ENCODE measurements around the gene ANK3. TPM values are rescaled to one million over a fixed set of nuclear protein-coding genes. Genes with fewer than 3 reads are reported as not detected.

The ANK3 gene
- polyA plus RNA-seq, 1 donor from 2014 or later = 19.5 TPM

DNA sequence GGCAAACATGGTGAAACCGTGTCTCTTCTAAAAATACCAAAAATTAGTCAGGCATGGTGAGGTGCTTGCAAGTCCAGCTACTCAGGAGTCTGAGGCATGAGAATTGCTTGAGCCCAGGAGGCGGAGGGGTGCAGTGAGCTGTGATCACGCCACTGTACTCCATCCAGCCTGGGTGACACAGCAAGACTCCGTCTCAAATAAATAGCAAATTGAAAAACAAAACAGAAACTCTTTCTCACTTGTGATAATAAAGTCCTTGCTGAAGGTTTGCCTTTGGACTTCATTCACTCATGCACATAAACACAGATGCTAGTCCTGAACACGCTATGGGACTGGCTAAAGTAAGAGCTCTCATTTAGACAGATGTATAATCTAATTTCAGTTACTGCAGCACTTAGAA, 37.6 kb downstream of the ANK3 start:
- Mint-ChIP-seq H3K27me3 (no peaks in the 10 kb centered on the region), H3K4me1 (peaks cover 31 to 45% (median 31%) of the 10 kb centered on the region in 3 donors), H3K9me3 (no peaks in the 10 kb centered on the region), H3K36me3 (peaks cover 4% of the 10 kb centered on the region), H3K27ac (peak overlapping the region; percentile 55 to 85 (median 60)), H3K4me3 (peak overlapping the region; percentile 36 to 87 (median 50))

GRCh38 chr10:60351191-60351853, 38.4 kb downstream of the ANK3 start:
- H3K9me3 Mint-ChIP-seq = no peaks in the 10 kb centered on the region
- peaks cover 4% of the 10 kb centered on the region for H3K36me3 Mint-ChIP-seq
- peaks cover 31 to 45% (median 31%) of the 10 kb centered on the region in 3 donors for H3K4me1 Mint-ChIP-seq
- H3K4me3 Mint-ChIP-seq = peak overlapping the region; percentile 10 to 84 (median 55)
- no peaks in the 10 kb centered on the region for H3K27me3 Mint-ChIP-seq
- peak overlapping the region; percentile 41 to 94 (median 55) for H3K27ac Mint-ChIP-seq

DNA sequence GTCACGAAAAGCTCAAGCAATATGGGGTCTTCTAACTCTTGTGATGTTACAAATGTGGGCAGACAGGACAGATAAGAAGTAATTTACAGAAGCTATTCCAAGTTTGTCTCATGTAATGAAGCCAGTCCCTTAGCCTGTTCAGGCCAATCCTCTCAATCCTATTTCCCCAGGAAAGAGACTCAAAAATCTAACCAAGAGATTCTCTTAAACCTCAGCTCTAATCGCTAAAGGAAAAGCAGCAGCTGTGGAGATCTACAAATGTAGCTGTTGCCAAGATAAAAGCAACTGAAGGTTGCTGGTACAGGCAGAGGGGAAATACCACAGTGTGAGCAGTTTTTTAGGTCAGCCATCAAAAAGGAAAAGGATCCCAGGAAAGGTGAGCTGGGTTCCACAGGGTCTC, 39.3 kb downstream of the ANK3 start:
- H3K4me1 Mint-ChIP-seq = peaks cover 28 to 45% (median 31%) of the 10 kb centered on the region in 3 donors
- peaks cover 4% of the 10 kb centered on the region for H3K36me3 Mint-ChIP-seq
- no peaks in the 10 kb centered on the region for H3K27me3 Mint-ChIP-seq
- H3K9me3 Mint-ChIP-seq = no peaks in the 10 kb centered on the region
- H3K4me3 Mint-ChIP-seq = no peak overlapping the region
- H3K27ac Mint-ChIP-seq = no peak overlapping the region

DNA sequence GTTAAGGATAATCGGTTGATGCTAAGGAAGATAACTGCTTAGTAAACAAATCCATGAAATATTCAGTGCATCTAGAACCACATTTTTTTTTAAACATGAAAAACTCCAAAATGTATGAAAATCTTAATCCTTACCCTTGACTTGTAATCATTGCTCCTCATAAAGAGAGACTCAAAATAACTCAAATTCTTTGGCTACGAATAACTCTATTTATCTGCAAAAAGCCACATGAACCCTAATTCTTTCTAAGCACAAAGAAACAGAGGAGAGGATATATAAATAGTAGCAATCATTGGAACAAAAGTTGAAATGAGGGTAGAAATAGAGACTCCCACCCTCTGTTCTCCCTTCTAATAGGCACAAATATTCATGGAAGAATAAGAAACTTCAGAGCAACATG, 40.2 kb downstream of the ANK3 start:
- H3K9me3 Mint-ChIP-seq = no peaks in the 10 kb centered on the region
- no peak overlapping the region for H3K27ac Mint-ChIP-seq
- H3K36me3 Mint-ChIP-seq = peaks cover 4% of the 10 kb centered on the region
- peaks cover 28 to 45% (median 31%) of the 10 kb centered on the region in 3 donors for H3K4me1 Mint-ChIP-seq
- H3K27me3 Mint-ChIP-seq = no peaks in the 10 kb centered on the region
- no peak overlapping the region for H3K4me3 Mint-ChIP-seq

GRCh38 chr10:60348982-60349381, 40.7 kb downstream of the ANK3 start:
- Mint-ChIP-seq H3K27ac (no peak overlapping the region), H3K36me3 (peaks cover 4% of the 10 kb centered on the region), H3K9me3 (no peaks in the 10 kb centered on the region), H3K4me3 (no peak overlapping the region), H3K27me3 (no peaks in the 10 kb centered on the region), H3K4me1 (peaks cover 27 to 45% (median 31%) of the 10 kb centered on the region in 3 donors)

GRCh38 chr10:60347270-60347669, 42.4 kb downstream of the ANK3 start:
- H3K9me3 Mint-ChIP-seq = no peaks in the 10 kb centered on the region
- H3K27ac Mint-ChIP-seq = no peak overlapping the region
- H3K4me3 Mint-ChIP-seq = no peak overlapping the region
- H3K27me3 Mint-ChIP-seq = no peaks in the 10 kb centered on the region
- peaks cover 14 to 30% (median 18%) of the 10 kb centered on the region in 3 donors for H3K4me1 Mint-ChIP-seq
- peaks cover 4% of the 10 kb centered on the region for H3K36me3 Mint-ChIP-seq

DNA sequence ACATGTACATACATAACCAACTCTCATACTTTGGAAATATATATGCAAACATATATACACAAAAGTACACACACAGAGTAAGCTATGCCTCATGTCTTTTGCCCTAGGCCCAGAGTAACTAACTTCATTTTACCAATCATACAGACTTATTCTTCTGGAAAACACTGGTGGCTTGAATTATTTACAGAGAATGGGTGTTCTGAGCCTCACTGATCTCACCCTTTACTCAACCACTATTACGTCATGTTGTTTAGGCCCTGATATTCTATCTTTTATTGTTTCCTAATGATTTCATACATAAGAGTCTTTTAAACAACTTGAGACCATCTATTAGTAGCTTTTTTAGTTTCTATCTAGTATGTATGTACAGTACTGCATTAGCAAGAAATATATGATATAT, 43.0 kb downstream of the ANK3 start:
- Mint-ChIP-seq H3K27ac (no peak overlapping the region), H3K36me3 (peaks cover 4% of the 10 kb centered on the region), H3K4me1 (peaks cover 9 to 25% (median 13%) of the 10 kb centered on the region in 3 donors), H3K4me3 (no peak overlapping the region), H3K9me3 (no peaks in the 10 kb centered on the region), H3K27me3 (no peaks in the 10 kb centered on the region)

- no peak overlapping the region for H3K4me3 Mint-ChIP-seq
- H3K27me3 Mint-ChIP-seq = no peaks in the 10 kb centered on the region
- H3K9me3 Mint-ChIP-seq = no peaks in the 10 kb centered on the region
- H3K4me1 Mint-ChIP-seq = peaks cover 0 to 2% (median 0%) of the 10 kb centered on the region in 3 donors
- no peak overlapping the region for H3K27ac Mint-ChIP-seq
- peaks cover 3% of the 10 kb centered on the region for H3K36me3 Mint-ChIP-seq
Observed at GRCh38 chr10:60343254-60343653, 46.4 kb downstream of the ANK3 start.

GRCh38 chr10:60341969-60342368, 47.7 kb downstream of the ANK3 start:
- Mint-ChIP-seq H3K4me1 (peaks cover 0 to 2% (median 0%) of the 10 kb centered on the region in 3 donors), H3K27ac (no peak overlapping the region), H3K9me3 (no peaks in the 10 kb centered on the region), H3K36me3 (no peaks in the 10 kb centered on the region), H3K27me3 (no peaks in the 10 kb centered on the region), H3K4me3 (no peak overlapping the region)

GRCh38 chr10:60340973-60341372, 48.7 kb downstream of the ANK3 start:
- H3K27ac Mint-ChIP-seq = no peak overlapping the region
- H3K36me3 Mint-ChIP-seq = no peaks in the 10 kb centered on the region

DNA sequence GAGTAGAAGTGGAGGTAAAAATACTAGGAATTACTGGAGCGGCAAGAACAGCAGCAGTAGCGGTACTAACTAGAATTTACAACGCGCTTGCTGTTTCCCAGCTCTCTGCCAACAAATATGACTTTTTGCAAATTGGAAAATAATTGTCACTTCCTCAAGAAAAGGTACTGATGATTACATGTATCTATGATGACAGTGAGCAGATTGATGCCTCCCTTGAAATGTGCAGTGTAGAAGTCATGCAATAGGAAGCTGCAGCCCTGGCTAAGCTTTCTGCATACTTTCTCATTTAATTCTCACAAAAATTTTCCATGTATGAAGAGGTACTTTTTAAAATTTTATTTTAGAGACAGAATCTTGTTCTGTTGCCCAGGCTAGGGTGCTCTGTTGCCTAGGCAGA, 49.9 kb downstream of the ANK3 start:
- H3K27ac Mint-ChIP-seq = no peak overlapping the region
- H3K4me1 Mint-ChIP-seq = peaks cover 0 to 5% (median 5%) of the 10 kb centered on the region in 3 donors
- H3K9me3 Mint-ChIP-seq = no peaks in the 10 kb centered on the region
- no peaks in the 10 kb centered on the region for H3K27me3 Mint-ChIP-seq
- H3K36me3 Mint-ChIP-seq = peaks cover 2% of the 10 kb centered on the region
- H3K4me3 Mint-ChIP-seq = no peak overlapping the region

More at GRCh38 chr10:60340973-60341372, 48.7 kb downstream of the ANK3 start:
- Mint-ChIP-seq H3K27me3 (no peaks in the 10 kb centered on the region), H3K9me3 (no peaks in the 10 kb centered on the region), H3K4me3 (no peak overlapping the region), H3K4me1 (peaks cover 0 to 2% (median under 1%) of the 10 kb centered on the region in 3 donors)

GRCh38 chr10:60338786-60339185, 50.9 kb downstream of the ANK3 start:
- peaks cover 0 to 5% (median 5%) of the 10 kb centered on the region in 3 donors for H3K4me1 Mint-ChIP-seq
- H3K9me3 Mint-ChIP-seq = no peaks in the 10 kb centered on the region
- H3K4me3 Mint-ChIP-seq = no peak overlapping the region
- H3K27ac Mint-ChIP-seq = no peak overlapping the region
- H3K27me3 Mint-ChIP-seq = no peaks in the 10 kb centered on the region
- peaks cover 3% of the 10 kb centered on the region for H3K36me3 Mint-ChIP-seq

DNA sequence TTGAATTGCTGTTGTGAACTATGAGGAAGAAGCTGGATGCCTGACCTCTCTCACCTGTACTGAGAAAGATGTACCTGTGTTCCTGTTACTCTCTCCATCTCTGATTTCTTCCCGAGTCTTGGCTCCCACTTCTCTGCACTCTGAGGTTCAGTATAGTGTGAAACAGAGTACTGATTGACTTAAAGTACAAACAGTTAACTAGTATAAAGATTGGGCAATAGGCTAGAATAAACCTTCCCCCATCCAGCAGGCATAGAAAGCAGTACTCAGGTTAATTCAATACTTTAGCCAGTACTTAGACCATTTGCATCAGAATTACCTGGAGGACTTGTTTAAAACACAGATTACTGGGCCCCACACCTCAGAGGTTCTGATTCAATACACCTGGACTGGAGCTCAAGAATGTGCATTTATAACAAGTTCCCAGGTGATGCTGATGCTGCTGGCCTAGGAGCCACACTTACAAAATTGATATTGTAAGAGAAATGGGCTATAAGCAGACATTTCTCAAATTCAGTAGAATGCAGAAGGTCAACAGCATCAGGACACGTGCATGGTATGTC, 51.6 kb downstream of the ANK3 start:
- Mint-ChIP-seq H3K4me1 (peaks cover 0 to 5% (median 5%) of the 10 kb centered on the region in 3 donors), H3K27ac (no peak overlapping the region), H3K27me3 (no peaks in the 10 kb centered on the region), H3K4me3 (no peak overlapping the region), H3K9me3 (no peaks in the 10 kb centered on the region), H3K36me3 (peaks cover 3% of the 10 kb centered on the region)

GRCh38 chr10:60336901-60337630, 52.6 kb downstream of the ANK3 start:
- no peak overlapping the region for H3K4me3 Mint-ChIP-seq
- no peaks in the 10 kb centered on the region for H3K9me3 Mint-ChIP-seq
- peaks cover 3% of the 10 kb centered on the region for H3K36me3 Mint-ChIP-seq
- H3K4me1 Mint-ChIP-seq = peaks cover 0 to 5% (median 5%) of the 10 kb centered on the region in 3 donors
- H3K27me3 Mint-ChIP-seq = no peaks in the 10 kb centered on the region
- H3K27ac Mint-ChIP-seq = no peak overlapping the region

DNA sequence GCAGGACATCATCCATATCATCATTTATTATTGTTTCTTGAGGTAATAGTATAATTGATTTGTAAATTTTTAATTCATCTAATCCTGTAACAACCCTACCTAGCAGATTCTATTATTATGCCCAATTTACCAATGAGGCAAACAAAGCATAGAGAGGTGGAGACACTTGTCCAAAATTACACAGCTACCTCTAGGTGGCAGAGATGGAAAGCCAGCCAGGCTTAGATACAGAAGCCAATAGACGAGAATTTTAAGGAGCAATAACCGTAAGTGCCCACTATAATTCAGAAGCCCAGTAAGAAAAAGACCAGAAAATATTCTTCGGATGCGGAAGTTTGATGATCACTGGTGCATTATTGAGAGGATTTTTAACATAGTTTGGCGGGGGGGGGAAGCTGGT, 54.0 kb downstream of the ANK3 start:
- H3K4me3 Mint-ChIP-seq = no peak overlapping the region
- peaks cover 1 to 5% (median 3%) of the 10 kb centered on the region in 3 donors for H3K4me1 Mint-ChIP-seq
- peaks cover 3% of the 10 kb centered on the region for H3K36me3 Mint-ChIP-seq
- no peak overlapping the region for H3K27ac Mint-ChIP-seq
- no peaks in the 10 kb centered on the region for H3K9me3 Mint-ChIP-seq
- no peaks in the 10 kb centered on the region for H3K27me3 Mint-ChIP-seq

All from IgD-negative memory B cell (primary cell).